ENCODE results near the gene PROSER2.
"Not testable (repeated sequence)": the region's sequence is repeated elsewhere in the genome, so short reads cannot be mapped to it uniquely, and the experiment has no call there.

Gene PROSER2

DNA sequence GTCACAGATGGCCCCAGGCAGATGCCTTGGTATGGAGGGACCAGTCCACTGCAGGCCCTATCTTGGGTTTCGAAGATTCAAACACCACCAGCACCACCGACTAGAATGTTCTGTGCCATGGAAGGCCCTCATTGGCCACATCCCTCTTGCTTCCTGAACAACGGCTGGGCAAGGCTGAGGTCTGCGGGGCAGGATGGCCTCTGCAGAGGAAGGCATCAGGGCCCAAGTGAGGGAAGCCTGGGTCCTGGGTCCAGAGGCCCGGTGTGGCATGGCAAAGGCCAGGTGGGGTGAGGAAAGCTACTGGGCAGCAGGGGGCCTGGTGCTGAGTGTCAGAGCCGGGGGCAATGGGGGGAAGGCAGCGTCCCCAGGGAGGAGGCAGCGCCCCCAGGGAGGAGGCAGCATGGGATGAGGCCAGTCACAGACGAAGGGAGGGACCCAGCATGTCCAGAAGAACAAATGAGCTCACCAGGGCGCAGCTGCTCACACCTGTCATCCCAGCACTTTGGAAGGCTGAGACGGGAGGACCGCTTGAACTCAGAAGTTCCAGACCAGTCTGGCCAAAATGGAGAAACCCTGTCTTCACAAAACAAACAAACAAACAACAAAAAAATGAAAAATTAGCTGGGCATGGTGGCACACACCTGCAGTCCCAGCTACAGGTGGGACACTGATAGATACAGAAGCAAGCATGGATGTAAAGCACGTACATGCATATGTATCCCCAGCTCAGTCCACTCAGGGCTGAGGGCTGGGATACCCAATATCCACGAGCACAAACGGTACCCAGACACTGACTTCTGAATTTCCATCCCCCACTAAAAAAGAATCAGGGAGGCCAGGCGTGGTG is 64.4 kb downstream of the PROSER2 start:
- DNase-seq = no peak

DNA sequence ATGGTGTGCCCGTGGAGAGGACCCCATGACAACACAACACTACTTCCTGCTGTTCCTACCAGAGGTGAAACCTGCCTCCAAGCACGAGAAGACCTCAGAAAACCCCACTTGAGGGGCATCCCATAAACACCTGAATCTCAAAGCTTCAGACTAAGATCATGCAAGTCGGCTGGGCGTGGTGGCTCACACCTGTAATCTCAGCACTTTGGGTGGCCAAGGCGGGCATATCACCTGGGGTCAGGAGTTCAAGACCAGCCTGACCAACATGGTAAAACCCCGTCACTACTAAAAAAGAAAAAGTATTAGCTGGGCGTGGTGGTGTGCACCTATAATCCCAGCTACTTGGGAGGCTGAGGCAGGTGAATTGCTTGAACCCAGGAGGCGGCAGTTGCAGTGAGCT is 66.1 kb downstream of the PROSER2 start:
- not testable (repeated sequence) for DNase-seq

DNA sequence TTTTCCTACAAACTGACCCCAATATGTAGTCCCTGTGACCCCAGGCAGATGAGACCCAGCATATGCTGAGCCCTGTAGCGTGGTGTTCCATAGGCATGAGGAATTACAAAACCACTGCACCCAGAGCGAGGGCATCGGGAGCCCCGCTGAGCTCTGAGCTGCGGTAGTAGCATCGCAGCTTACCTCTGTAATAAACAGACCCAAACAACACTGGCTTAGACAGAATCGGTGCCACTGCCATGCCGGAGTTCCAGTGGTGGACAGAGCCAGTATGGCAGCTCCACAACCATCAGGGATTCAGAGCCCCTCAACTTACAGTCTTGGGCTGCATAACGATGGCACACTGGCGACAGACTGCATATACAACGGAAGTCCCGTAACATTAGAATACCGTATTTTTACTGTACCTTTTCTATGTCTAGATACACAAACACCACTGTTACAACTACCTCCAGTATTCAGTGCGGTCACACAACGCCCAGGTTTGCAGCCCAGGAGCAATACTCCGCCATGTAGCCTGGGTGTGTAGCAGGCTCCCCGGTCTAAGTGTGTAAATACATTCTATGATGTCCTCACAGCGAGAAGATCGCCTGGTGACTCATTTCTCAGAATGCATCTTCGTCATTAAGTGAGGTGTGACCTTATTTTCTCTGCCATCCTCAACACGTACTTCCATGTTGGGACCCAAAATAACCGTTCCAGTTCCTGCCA is 68.8 kb downstream of the PROSER2 start:
- DNase-seq = no peak

DNA sequence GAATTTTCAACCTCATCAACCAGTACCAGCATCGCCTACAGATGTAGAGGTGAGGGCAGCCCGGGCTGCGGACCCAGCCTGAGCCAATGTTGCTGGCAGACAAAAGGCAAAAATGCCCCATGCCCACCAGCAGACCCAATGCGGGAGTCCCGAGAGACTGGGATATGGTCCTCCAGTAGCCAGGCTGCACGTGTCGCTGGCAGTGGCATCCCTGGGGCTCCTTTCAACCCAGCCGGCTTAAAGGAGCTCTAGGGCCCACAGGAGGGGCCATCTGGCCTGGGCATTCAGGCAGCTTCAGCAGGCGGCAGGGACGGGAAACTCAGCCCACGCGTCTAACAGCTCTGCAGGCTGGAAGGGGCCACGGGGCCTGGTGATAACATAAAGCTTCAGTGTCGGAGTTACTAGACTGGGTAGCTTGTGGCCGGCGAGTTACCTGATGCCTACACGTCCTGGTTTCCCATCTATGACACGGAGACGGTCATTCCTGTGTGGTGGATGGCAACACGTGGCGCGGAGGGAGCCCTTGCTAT is 70.7 kb downstream of the PROSER2 start:
- no peak for DNase-seq

DNA sequence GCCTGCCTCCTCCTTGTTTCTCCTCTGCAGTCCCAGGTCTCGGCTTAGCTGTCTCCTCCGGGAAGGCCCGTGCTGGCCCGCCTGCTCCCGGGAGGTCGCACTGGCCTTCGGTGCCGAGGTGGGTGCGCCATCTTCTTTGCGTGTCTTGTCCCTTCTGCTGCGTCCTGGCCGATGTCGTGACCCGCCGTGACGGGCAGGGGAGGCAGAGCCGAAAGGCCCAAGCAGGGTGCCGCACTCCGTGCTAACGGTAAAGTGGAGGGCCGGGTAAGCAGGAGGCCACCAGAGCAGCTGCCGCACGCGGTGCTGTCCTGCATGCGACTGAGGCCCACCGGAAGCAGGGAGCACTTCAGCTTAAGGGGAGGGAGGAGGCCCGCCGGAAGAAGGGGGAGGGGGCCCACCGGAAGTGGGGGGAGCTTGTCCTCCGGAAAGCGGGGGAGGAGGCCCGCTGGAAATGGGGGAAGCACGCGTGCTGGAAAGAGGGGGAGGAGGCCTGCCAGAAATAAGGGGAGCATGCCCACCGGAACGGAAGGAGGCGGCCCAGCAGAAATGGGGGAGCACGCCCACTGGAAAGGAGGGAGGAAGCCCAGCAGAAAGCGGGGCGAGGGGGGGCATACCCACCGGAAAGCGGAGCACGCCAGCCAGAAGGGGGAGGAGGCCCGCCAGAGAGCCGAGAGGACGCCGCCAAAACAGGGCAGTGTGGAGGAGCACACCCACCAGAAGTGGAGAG is 71.4 kb downstream of the PROSER2 start:
- DNase-seq = no peak

DNA sequence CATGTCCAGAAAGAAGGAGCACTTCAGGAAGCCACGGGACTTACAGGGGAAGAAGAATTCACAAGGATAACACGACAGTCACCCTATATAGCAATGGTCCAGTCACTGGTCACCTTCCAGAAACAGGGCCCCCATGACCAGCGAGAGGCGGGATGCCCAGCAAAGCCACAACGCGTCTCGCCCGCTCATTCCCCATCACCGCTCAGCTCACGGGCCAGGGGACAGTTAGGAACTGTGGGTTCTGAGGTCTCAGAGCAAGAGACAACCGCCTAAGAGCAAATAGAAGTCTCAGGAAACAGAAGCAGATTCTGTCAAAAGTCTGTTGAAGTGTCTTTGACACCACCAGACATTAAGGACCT is 71.9 kb downstream of the PROSER2 start:
- no peak for DNase-seq

DNA sequence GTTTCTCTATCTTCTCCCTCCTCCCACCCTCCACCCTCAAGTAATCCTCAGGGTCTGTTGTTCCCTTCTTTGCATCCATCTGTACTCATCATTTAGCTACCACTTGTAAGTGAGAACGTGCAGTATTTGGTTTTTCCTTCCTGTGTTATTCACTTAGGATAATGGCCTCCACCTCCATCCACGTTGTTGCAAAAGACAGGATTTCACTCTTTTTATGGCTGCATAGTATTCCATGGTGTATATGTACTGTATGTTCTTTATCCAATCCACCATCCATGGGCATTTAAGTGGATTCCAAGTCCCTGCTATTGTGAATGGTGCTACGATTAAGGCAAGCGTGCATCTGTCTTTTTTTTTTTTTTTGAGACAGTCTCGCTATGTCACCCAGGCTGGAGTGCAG is 72.4 kb downstream of the PROSER2 start:
- DNase-seq = no peak

DNA sequence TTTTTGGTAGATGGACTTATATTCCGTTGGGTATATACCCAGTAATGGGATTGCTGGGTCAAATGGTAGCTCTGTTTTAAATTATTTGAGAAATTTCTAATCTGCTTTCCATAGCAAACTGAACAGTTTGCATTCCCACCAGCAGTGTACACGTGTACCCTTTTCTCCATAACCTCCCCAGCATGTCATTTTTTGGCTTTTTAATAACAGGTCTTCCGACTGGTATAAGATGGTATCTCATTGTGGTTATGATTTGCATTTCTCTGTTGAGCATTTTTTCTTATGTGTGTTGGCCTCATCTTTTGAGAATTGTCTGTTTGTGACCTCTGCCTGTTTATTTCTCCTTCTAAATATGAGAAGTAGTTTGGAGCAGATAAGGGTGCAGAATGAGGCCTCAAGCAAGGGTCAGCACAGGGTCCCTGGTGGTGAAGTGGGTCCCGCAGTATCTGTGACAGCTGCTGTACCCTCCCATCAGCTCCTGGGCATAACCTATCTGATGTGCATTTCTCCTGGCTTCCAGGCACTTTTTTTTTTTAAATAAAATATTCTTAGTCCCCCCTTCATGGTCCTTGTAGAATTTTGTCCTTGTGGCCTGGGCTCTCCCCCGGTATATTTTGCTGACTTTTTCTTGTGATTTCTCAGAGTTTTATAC is 73.5 kb downstream of the PROSER2 start:
- no peak for DNase-seq

DNA sequence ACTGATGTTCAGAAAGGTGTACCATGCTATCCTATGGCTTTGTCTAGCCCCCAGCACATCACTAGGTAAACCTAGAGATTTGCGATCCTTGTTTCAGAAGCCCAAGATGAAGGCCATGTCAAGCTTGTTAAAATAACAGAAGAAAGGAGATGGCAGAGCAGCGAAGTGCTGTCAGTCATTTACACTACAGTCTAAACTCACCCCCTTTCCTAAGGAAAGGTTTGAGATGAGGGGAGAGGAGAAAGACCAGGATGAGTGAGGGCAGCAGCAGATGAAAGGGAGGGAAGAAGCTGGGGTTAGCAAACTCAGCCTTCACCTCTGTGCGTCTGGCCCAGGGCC is 74.8 kb downstream of the PROSER2 start:
- DNase-seq = no peak

DNA sequence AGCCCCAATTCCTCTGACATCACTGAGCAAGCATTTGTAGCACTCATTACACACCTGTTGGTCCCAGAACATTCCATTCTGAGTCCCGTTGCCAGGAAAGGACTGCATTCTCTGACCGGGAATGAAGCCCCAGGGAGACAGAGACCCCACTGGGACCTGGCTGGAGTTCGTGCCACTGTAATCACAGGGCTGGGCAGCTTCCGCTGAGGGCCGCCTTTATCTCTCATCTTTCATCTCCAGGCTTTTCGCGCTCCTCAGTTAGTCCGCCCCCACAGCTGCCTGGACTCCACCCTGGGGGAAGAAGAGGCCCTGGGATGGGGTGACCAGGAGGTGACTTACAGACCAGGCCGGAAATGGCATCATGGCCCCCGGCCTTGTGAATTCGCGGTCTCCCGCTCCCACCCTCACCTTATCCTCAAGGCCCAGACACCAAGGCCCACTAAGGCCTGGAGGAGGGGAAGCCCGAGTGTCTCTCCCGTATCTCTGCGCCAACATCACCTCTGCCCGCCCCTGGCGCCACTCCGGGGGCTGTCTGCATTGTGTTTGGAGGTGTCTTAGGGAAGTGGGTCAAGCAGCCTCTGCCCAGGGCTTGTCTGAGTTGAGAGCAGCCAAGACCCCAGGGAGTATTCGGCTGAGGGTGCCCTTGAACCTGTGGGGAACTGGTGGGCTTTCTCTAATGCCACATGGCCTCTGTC is 75.4 kb downstream of the PROSER2 start:
- DNase-seq = peak; percentile 11

DNA sequence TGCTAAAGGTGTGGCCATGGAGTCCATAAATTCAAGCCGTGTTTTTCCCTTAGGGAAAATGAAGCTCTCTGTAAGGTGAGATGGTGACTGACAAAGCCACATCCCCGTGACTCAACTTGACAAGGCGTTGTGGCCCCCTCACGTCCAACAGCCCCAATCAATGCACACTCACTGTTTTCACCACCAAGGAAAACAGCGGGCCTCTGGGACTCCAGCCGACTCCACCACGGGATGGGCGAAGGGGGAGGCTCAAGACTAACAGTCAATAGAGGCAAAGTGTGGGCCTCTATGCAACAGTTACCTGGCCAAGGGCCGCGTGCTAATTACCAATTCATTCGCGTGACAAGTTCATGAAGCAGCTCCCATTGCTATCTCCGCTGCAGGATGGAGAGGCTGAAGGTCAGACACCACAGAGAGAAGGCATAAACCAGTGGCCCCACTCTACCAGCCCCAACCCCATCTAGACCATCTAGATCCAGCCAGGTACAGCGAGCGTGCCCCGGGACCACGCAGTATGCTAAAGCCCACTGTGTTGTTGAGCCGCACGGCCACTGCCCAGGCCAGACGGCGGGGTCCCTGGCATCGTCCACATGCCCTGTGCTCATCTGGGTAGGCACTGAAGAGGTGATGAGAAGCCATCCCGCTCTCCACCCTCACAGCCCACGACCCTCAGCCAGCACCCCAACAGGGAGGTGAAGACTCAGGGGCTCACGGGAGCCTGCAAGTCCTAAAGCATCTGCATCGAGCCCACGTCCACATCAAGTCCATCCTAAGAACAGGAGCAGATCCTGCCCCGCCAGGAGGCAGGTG is 76.1 kb downstream of the PROSER2 start:
- no peak for DNase-seq

DNA sequence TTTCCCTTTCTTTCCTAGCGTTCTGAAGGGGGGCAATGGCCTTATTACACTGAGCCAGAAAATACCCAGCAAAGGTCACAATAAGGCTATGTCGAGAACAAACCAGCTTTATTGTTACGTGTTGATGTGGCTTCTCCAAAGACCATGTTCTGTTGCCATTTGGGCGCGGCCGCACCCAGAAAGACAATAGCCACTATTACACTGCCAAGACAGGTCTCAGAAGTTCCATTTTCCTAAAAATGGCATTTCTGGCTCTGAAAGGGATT is 77.8 kb downstream of the PROSER2 start:
- no peak for DNase-seq

DNA sequence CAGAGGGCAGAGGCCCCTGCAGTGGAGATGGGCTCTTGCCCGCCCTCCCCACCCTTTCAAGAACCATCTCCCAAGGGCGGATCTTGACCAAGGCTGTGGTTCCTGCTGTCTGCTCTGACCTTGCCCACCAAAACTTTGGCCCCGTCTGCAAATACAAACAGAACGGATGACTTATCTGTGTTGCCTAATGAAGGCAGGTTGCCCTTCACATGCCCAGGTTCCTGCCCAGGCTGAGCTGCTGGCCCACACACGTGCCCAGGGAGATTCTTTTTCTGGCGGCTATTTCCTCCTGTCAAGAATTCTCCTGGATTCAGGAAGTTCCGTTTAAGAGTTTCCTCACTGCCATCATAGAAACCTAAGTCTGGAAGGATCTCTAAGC is 78.3 kb downstream of the PROSER2 start:
- no peak for DNase-seq

DNA sequence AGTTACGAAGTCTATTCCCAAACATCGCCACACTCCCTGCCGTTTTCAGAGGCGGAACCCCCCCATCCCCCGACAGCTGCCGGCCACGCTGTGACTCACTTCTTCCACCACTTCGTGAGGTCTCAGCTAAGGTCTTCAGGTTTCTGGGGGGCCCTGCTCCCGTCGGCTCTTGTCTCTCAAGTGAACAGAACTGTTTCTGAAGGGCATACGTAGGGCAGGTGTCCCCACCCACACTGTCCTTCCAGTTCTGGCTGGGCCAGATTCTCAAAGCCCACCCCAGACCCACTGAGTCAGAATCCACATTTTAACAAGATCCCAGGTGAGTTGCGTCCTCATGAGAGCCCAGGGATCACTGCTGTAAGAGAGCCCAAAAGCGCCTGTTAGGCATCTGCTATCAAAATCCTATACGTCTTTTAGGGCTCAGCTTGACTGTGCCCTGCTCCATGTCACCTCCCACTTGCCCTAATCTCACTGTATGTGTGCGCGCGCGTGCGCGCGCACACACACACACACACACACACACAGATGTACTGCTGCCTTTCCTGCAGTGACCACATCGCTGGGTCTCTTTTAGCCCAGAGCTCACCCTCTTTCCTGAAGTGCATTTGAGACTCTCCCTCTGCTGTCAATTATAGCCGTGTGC is 78.8 kb downstream of the PROSER2 start:
- DNase-seq = peak; percentile 26

DNA sequence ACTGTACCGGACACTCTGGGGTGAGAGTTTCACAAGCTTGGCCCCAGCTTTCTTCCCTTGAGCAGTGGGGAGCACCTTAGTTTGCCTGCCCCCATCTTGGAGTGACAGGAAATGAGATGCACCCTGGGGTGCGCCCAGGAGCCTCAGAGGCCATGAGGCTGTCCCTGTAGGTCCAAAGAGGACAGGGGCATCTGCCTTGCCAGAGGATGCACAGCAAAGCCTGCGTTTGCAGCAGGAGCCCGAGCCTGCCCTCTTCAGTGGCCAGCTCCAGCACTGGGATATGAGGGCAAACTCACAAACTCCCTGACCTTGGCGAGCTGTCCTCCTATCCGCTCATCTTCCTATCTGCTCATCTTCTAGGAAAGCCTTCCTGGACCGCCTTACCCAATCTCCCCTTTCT is 79.5 kb downstream of the PROSER2 start:
- DNase-seq = no peak

DNA sequence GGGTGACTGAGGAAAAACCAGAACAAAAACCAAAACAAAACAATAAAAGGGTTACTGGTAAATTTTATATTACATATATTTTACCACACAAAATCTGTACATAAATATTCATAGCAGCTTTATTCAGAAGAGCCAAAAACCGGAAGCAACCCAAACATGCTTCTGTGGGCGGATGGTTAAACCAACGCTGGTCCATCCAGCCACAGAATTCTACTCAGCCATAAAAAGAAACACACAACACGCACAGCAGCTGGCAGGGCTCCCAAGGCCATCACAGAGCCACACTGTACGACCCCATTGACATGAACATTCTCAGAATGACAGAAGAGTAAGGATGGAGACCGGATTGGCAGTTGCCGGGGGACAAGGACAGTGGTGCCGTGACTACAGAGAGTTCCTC is 83.6 kb downstream of the PROSER2 start:
- DNase-seq = no peak

DNA sequence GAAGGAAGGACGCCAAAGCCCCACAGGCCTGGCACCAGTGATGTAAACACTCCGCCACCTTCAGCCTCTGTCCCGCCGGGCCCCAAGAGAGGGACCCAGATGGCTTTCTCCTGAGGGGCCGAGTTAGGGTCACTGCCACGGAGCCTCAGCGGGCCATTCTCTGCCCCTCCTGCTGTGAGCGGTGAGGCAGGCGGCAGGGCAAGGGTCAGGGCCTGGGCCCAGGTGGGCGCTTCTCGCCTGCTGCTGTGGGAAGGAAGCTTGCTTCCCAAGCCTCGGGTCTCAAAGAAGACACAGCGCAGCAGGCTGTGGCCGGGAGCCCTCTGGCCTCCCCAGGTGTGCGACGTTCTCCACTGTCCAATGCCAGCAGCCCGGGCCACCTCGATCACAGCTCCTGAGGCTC is 84.8 kb downstream of the PROSER2 start:
- DNase-seq = no peak

DNA sequence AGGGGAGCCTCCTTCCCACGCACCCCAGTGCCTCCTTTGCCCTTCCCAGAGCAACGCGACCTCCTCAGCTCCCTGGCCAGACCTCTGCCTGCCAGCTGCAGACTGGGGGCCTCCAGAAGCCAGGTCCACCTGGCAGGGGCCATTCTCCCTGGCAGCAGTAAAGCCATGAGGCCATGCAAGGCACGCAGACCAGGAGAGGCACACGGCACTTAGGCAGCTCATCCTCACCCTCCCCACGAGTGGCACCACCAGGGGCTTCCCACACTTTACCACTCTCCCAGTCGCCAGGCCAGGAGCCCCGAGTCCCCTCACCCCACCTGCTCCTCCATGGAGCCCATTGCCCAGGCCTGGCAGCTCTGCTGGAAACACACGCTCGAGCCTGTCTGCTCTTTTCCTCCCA is 85.4 kb downstream of the PROSER2 start:
- DNase-seq = no peak

DNA sequence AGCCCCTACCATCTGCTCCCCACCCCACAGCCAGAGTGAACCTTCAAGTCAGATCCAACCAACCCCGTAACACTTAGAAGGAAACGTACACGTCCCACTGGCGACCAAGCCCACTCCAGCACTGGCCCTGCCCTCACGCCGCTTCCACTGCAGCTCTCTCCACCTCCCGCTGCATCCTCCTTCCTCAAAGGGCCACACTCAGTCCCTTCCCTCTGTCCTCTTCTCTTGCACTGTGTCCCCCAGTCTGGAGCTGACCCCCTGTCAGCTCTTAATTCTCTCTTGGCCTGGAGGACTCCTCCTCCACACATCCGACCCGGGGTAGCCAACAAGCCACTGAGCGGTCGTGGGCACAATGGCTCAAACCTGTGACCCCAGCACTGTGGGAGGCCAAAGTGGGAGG is 85.8 kb downstream of the PROSER2 start:
- DNase-seq = no peak

DNA sequence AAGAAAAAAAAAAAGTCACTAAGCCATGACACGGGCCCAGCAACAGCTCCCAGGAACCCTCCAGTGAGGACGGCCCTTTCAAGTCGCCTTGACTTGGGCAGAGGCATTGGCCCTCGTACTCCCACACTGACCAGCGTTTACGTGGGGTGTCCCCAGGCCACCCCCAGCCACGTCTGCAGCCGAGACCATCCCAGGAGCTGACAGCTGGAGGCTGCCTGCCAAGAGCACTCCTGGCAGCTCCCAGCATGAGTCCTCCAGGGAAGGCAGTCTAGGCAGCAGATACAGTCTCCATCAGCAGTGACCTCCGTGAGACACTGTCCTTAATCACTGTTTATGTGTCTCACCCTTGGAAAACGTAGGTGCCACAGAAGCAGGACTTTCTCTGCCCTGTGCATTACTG is 86.5 kb downstream of the PROSER2 start:
- DNase-seq = no peak

DNA sequence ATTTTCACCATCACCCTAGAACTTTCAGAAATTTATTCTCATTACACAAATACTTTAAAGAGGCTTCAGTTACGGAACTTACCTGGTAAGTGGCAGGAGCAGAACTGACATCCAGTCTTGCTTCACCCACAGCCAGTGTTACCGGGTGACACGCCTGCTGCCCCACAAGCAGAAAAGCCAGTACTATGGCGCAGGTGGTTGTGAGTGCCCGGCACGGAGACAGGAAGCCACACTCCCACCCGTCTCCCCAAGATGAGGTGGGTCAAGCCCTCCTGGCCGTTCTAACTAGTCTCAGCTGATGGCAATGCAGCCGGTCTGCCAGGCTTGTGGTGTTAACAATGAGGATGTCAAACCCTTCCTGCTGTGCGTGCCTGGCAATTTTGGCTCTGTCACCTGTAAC is 86.9 kb downstream of the PROSER2 start:
- DNase-seq = no peak

Measured in fibroblast of skin of right biceps (primary cell).